HG03066 (cell line): ENCODE data around the gene PARD3B.

Experiments
- ATAC-seq: cut with Tn5 transposase; IDR thresholded peaks from one replicate; pipeline ENCODE4 v1.9.1; 2021; ENCODE audit warnings: low read depth; ENCODE audit not compliant: unreplicated experiment

PARD3B gene

DNA sequence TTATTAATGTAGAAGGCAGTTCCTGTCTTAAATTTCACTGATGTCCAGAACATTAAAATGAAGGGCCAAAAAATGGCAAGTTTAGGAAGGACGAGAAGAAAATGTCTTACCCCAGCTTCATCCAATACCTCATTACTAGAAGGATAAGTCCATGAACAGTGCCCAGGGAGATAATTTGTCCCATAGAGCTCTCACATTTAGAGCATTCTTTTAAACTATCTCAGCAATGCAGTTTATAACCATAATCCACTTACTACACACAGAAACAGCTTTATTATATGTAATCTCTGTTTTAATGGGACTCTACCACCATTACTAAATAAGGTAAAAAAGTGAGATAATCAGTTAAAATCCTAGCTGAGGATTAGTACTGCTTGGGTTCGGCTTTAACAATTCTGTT lies 142.5 kb downstream of the PARD3B start:
- ATAC-seq: no peak

DNA sequence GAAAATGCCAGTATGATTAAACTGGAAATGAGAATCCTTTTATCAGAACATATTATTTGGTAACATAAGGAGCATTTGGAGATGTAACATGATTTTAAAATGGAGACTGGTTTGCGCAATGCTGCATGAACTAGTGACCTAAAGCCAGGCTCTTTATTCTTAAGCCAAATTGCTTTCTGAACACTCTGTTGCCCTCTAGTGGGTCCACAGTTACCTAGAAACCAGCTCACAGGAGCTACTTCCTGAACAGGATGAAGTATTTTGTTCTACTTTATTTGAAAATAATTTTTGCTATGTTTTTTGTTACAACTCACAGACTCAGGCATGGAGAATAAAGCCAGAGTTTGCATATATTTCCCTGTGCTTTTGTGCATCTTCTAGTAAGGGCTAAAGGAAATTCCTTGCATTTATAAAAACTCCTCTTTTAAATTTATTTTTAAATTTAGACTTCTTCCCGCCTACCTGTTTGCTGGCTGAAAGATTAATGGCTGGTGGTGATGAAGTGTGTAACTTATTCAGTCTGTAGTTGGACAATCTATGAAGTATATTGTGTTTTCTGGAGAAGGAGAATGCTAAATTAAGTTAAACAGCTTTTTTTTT lies 146.7 kb downstream of the PARD3B start:
- ATAC-seq: no peak

DNA sequence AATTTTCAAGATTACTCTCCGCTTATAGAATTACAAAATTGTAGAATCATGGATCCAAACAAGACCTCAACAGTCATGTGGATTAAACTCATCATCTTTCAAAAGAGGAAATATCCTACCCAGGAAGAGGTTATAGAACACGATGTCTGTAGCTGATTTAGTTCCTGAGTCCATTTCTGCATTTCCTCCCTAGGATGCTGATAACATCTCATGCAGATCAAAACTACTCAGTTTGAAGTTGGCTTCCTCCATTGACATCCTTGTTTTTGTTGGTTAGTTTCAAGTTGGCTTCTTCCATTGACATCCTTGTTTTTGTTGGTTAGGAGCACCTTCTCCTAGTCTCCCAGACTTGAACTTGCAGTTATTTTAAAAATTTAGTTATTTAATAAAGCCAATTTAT lies 147.5 kb downstream of the PARD3B start:
- no peak for ATAC-seq

DNA sequence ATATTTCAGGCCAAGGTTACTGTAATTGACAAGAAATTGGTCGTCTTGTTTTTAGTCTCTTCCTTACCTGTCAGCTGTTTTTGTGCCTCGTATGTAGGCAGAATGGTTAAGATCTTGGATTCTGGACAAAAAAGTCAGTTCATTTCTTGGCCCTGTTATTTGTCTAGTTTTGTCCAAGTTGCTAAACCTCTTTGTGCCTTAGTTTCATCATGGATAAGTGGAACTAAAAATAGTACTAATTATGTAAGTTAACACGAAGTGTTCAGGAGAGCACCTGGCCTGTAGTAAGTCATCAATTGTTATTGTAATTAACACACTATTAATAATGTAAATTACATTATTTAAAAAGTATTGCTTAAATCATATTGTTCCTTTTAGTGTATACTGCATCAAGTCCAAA lies 148.0 kb downstream of the PARD3B start:
- no peak for ATAC-seq

DNA sequence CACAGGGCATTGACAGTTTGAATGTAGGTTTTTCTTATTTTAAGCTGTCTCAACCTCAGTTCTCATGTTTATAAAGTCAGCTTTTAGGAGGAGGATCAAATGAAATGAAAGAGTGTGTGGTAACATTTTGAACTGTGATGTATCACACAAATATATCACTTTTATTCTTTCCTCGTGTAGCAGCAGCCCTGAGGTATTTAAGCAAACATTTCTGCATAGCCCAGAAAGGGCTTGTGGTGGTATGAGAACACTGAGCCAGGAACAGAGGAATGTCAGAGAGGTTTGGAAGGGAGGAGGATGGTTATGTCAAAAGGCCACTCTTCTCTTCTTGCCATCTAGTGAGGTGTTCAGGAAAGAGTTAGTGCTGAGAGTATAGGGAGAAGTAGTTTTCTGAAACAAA lies 150.2 kb downstream of the PARD3B start:
- no peak for ATAC-seq

DNA sequence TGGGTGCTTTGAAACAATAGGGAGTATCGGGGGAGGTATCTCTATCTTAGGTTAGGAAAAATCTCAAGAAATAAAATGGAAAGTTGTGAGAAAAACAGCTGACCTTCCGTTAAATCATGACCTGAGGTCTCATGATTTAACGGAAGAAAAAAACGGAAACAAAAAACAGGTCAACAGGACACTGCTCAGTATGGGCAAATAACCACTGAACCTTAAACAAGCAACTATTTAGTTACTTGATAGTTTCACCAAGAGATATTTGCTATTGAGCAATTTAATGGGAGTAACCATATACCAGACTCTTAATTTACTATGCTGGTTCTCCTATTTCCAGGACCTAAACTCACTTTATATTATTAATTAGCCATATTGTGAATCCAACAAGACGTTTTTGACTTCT lies 150.8 kb downstream of the PARD3B start:
- no peak for ATAC-seq

DNA sequence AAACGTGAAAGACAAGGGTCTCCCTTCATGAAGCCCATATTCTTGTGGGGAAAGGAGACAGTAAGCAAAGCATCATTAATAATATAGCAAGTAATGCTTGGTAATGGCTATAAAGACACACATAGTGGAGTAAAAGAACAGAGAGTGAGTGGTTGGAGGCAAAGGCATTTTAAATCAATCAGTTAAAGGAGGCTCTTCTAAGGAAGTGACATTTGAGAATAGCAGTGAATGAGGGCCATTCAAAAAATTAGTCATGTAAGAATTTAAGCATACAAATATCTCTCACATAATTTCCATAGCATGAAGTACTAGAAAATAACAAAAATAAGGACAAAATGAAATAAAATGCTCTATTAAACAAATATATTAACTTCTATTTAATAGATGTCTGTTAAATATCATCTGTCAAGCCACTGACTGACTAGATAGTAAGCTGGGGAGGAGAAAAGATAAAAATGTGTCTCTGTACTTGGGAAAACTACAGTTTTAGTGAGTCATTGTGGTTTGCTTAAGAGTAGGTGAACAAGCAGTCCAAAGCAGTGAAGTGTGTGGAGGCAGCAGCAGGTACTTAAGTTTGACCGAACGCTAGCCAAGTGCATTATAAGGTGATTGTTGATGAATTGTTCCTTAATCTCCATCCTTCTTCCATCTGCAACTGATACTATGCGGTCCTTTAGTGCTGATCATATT lies 160.1 kb downstream of the PARD3B start:
- no peak for ATAC-seq

DNA sequence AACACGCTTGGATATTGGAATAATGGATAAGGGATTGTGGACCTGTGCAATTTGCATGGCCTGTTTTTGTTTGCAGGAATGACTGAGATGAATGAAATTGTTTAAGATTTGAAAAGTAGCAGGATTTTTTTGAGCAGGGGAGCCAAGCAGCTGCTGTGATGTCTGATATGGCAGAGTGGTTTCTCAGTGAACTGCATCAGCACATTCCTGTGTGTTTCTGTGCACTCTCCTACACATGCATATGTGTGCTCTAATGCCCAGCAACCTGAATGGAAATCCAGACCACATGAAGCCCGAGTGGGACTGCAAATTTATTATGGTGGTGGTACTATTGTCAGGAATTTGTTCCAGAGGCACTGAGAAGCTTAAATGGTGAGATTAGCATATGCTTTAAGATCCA lies 161.7 kb downstream of the PARD3B start:
- no peak for ATAC-seq

DNA sequence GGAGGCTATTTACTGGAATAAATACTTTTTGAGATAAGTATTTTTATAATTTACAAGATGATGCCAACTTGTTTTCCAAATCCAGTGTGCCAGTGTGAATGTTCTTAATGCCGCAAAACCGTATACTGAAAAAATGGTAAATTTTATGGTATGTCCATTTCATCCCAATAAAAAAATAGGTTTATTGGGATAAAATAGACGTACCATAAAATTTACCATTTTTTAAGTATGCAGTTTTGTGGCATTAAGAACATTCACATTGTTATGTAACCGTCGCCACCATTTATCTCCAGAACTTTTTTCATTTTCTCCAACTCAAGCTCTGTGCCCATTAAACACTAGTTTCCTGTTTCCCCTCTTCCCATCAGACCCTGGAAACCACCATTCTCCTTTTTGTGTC lies 167.9 kb downstream of the PARD3B start:
- no peak for ATAC-seq

DNA sequence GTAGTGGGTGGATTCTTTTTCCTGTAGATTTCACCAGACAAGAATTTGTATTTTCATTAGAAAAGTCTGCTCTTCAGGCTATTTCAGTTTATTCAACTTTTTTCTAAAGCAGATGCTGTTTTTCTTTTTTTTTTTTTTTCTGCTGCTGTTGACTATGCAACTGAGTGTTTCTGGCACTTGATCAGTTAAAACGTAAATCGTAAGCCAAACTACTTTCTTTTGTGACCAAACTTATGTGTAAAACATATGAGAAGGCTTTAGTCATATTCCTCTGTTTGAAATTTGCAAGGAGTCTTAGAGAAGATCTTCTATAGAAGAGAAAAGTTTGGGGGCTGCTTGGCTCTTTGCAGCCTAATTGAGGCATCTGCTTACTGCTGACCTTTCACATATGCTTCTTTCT lies 170.1 kb downstream of the PARD3B start:
- ATAC-seq: no peak

DNA sequence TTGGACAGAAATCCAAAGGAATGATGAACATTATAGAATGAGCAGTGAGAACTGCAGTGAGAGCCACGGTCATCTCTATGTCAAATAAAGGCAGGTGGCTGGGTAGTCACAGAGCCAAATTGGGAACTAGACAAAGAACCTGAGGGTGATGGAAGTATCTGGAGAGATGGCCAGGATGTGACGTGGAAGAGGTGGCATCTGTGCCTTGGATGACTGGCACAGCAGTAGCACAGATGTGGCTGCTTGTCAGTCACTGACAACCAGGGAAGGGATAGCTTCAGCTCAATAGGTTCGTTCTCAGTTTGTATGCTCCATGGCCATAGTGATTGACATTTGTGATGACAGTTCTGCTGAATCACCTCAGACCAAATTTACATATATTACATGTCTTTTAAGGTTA lies 172.3 kb downstream of the PARD3B start:
- no peak for ATAC-seq

DNA sequence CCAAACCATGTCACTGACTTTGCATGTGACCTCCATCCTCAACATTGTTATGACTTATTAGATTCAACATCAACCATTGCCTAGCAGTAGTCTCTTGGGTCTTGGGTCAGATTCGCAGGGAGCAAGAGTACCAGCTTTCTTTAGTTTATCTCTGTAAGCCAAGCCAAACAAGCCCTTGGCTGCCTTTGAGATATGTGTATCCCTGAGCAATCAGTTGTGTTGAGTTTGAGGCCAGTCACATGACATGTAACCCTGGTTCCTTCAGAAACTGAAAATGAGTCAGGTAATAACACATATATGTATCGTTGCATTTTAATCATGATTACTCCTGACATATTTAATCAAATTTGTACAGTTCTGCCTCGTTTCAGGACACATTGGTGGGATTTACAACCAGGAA lies 173.3 kb downstream of the PARD3B start:
- no peak for ATAC-seq

DNA sequence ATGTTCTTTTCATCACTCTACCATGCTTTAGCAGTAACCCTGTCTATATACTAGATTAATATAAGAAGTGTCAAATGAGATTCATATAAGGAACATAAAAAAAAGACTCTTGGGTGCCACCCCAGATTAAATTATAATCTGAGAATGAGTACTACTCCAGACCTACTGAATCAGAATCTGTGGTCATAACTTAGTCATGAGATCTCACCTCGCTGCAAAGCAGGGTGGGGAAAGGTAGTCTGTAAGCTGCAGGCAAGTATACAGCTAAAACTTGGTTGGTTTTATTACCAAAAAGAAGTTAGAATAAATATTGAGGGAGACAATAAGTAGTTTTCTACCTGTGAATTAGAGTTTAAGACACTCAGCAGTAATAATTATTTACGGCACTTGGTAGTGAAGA lies 175.6 kb downstream of the PARD3B start:
- ATAC-seq: no peak

DNA sequence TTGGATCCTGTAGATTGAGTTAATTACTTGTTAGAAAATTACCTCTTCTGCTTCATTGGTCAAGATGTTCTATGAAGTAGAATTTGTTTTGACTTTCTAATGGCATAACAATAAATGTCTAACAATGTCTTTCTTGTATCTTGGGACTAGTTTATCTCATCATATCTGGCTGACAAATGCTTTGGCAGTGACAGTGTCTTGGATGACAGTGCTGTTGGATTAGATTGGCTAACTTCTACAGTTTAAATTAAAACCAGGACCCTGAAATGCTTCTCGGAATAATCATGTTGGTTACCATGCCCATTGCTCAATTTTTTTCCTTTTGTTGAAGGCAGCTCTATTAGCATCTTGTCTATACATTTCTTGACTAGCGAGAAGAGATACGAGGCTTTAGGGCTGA lies 176.9 kb downstream of the PARD3B start:
- no peak for ATAC-seq

DNA sequence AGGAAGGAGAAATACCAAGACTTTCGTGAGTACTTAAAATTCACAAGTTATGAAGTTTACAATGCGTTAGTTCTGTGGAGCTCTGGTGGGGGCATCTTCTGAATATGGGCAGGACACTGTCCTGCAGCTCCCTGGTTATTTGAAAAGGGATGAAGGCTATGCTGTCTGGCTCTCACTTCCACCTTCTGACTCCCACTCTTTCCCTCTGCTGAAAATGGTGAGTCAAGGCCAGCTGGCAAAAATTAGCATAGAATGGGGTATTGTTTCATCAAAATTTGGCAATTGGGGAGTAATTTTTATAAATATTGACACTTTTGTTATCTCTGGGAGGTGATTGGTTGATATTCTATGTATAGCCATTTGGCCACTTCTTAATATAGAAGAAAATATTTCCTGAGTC lies 177.4 kb downstream of the PARD3B start:
- ATAC-seq: no peak

DNA sequence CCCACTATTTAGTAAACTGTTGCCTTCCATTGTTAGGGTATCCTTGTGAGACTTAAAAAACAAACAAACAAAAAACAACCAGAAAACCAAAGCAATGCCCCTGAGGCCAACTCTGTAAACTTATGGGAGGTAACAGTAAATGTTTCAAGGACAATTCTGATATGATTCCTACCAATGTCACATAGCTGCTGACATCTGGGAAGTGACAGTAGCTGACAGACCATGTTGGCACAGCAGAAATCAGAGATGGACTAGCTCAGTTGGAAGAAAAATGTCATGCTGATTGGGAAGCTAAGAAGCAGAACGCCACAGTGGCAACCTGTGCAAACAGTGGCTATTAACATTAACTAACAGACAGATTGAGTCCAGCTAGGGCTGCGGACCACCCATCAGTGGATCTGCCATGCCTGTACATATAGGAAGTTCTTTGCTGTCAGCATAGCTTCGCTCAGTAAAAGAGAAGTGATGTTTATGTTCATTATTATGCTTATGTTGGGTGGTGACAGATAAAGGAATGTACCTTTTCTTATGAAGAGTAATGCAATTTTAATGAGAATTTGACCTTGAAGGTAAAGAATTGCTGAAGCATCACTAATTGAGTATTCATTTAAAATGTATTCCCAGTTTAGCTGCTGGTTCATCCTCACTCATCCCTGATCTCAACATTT lies 180.6 kb downstream of the PARD3B start:
- no peak for ATAC-seq

DNA sequence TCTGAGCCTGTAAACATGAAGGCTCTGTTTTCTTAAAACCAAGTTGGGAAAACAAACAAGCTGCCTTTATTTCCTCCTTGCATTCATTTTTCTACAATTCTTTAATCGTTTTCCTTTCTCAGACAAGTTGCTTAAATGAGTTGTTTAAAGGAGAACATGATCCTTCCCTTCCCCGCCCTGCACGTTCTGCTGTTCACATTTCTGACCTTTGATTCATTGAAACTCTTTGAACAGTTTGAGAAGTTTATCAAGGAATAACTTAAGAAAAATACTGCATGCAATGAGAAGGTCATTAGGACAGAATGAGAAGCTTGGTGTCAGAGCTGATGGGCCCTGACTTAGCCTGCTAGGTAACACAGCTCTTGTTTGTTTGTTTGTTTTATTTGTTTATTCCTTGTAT lies 181.6 kb downstream of the PARD3B start:
- no peak for ATAC-seq

DNA sequence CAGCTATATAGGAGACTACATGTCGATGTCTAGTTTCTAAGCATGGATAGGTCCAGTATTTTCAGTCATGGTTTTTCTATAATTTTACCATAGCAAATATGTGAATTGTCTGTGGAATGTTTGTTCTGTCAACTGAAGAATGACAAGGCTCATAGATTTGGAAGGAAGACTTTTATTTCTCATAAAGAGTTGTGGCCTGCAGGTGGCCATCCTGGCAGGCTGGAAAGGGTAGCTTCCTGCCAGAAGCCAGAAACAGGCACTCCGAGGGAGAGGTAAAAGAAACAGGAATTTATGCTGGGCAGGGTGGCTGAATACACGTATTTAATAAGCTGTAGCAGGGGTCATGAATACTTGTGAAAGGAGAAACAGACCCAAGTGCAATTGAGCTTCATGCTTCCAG lies 182.1 kb downstream of the PARD3B start:
- no peak for ATAC-seq

DNA sequence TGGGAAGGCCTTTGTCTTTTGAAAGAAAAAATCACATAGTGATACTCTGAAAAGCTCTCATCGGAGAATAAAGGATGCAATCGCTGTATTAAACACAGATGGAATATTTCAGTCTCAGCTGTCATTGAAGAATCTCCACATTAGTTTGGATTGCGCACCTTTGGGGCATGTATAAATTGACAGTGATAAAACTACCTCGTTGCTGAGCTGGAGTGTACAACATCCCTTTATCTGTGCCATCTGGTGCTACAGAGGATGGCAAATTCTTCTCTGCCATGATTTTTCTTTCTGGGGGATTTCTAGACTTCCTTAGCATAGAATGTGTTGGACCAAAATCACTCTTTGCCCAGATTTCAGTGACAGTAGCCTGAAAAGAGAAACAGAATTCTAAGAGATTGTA lies 185.3 kb downstream of the PARD3B start:
- no peak for ATAC-seq

DNA sequence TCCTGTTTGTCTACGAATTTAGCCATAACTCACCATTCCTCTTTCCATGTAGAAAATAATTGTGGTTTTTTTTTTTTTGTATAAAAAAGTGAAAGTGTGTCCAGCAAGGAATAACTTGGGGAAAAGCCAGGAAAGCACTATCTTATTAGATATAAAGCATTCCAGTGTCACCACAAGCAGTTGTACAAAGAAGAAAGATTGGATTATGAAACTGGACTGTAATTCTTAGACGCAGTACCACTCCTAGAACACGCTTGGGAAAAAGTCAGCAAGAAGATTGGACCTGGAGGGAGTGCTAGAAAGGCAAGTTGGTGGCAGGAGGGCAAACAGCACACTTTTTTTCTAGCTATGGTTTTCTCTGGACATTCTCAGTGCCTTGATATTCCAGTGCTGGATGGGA lies 186.7 kb downstream of the PARD3B start:
- ATAC-seq: no peak

DNA sequence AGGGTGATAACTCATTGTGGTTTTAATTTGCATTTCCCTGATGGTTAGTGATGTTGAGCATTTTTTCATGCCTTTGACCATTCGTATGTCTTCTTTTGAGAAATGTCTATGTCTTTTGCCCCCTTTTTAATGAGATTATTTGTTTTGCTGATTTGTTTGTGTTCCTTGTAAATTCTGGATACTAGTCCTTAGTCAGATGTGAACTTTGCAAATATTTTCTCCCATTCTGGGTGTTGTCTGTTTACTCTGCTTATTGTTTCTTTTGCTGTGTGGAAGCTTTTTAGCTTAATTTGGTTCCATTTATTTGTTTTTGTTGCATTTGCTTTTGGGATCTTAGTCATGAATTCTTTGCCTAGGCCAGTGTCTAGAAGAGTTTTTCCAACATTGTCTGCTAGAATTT lies 192.0 kb downstream of the PARD3B start:
- ATAC-seq: no peak

DNA sequence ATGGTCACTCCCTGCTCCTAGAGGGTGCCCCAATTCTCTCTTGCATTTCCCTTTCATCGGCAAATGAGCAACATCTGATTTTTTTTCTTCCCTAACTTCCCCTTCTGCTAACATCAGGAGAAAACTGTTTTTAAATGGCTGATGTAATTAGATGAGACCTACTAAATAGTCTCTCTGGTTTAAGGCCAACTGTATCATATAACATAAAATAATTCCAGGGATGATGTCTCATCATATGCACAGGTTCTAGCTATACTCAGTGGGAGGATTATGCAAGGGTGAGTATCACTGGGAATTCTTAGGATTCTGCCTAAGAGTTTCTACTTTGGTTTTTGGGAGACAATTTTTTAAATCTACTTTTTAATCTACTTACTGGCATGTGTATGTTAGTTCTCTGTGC lies 193.4 kb downstream of the PARD3B start:
- no peak for ATAC-seq
